ENCODE data around the gene KRT73.

The KRT73 gene

GRCh38 chr12:52615208-52615868 lies 3.0 kb downstream of the KRT73 start:
- H3K27me3 ChIP-seq: peaks cover 11% of the 10 kb centered on the region
- no peaks in the 10 kb centered on the region for H3K4me1 ChIP-seq
- H3K36me3 ChIP-seq: no peaks in the 10 kb centered on the region
- H3K9me3 ChIP-seq: no peaks in the 10 kb centered on the region
- DNase-seq: no peak
- TF ChIP-seq, protein P1, sequence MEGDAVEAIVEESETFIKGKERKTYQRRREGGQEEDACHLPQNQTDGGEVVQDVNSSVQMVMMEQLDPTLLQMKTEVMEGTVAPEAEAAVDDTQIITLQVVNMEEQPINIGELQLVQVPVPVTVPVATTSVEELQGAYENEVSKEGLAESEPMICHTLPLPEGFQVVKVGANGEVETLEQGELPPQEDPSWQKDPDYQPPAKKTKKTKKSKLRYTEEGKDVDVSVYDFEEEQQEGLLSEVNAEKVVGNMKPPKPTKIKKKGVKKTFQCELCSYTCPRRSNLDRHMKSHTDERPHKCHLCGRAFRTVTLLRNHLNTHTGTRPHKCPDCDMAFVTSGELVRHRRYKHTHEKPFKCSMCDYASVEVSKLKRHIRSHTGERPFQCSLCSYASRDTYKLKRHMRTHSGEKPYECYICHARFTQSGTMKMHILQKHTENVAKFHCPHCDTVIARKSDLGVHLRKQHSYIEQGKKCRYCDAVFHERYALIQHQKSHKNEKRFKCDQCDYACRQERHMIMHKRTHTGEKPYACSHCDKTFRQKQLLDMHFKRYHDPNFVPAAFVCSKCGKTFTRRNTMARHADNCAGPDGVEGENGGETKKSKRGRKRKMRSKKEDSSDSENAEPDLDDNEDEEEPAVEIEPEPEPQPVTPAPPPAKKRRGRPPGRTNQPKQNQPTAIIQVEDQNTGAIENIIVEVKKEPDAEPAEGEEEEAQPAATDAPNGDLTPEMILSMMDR (IDR thresholded peaks at IDR 0.05; ENCODE audit: low read depth, low read length): no peak
- no peak overlapping the region for H3K4me3 ChIP-seq (ENCODE audit: low read depth, low read length)

- Histone ChIP-seq H3K4me3 (ENCODE audit: low read depth, low read length) (no peak overlapping the region), H3K4me1 (no peaks in the 10 kb centered on the region), H3K27me3 (peaks cover 15% of the 10 kb centered on the region)
Observed at GRCh38 chr12:52614381-52615207, 3.8 kb downstream of the KRT73 start.

DNA sequence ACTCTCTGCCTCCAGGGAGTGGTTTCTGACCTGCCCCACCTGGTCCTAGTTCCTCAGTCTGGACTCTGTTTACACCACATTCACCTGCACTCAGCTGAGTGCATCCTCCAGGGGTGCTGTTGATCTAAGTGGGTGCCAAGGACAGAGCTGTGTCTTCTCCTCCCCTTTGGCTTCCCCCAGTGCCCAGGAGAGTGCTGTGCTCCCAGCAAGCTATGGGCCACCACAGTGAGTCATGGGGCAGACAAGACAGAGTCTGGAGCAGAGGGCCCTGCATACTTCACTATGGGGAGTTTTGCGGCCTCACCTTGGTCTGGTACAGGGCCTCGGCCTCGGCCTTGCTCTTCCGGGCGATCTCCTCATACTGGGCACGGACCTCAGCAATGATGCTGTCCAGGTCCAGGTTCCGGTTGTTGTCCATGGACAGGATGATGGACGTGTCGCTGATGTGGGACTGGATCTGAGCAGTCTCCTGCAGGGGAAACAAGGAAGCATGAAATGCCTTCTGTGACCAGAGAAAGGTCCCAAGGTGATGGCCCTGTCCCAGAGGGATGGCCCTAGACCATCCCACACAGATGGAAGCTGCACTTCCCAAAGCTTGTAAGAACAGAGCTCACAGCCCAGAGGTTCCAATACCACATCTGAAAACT lies 4.9 kb downstream of the KRT73 start:
- peaks cover 15% of the 10 kb centered on the region for H3K27me3 ChIP-seq
- no peak for DNase-seq
- no peaks in the 10 kb centered on the region for H3K4me1 ChIP-seq
- no peak overlapping the region for H3K4me3 ChIP-seq (ENCODE audit: low read depth, low read length)
- no peaks in the 10 kb centered on the region for H3K9me3 ChIP-seq
- TF ChIP-seq, protein P1 (IDR thresholded peaks at IDR 0.05; ENCODE audit: low read depth, low read length): no peak
- no peaks in the 10 kb centered on the region for H3K36me3 ChIP-seq

More at GRCh38 chr12:52614381-52615207, 3.8 kb downstream of the KRT73 start:
- TF ChIP-seq, protein P1 (IDR thresholded peaks at IDR 0.05; ENCODE audit: low read depth, low read length): no peak
- DNase-seq: no peak
- no peaks in the 10 kb centered on the region for H3K9me3 ChIP-seq
- H3K36me3 ChIP-seq: no peaks in the 10 kb centered on the region

- TF ChIP-seq, protein P1 (IDR thresholded peaks at IDR 0.05; ENCODE audit: low read depth, low read length): no peak
- Histone ChIP-seq H3K36me3 (no peaks in the 10 kb centered on the region), H3K9me3 (no peaks in the 10 kb centered on the region), H3K27me3 (peaks cover 19% of the 10 kb centered on the region), H3K4me3 (ENCODE audit: low read depth, low read length) (no peak overlapping the region), H3K4me1 (no peaks in the 10 kb centered on the region)
- no peak for DNase-seq
Observed at GRCh38 chr12:52612431-52613383, 5.7 kb downstream of the KRT73 start.

DNA sequence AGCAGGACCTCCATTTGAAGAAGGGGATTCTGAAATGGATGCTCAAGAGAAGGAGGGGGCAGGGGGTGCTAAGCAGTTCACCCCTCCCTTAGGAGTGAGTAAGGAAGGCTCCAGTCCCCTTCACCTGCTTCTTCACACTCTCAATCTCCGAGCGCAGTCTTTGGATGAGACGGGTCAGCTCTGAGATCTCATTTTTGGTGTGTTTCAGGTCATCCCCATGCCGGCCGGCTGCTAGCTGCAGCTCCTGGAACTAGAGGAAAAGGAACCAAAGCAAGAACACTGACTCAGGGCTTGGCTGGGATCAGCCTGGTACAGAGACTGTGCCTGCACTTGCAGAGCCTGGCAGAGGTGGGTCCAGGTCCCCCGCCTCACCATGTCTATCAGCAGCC lies 7.3 kb downstream of the KRT73 start:
- no peaks in the 10 kb centered on the region for H3K9me3 ChIP-seq
- TF ChIP-seq, protein P1 (IDR thresholded peaks at IDR 0.05; ENCODE audit: low read depth, low read length): no peak
- H3K36me3 ChIP-seq: no peaks in the 10 kb centered on the region
- no peaks in the 10 kb centered on the region for H3K4me1 ChIP-seq
- no peak for DNase-seq
- peaks cover 11% of the 10 kb centered on the region; the same call in 1 of the 2 replicates for H3K27me3 ChIP-seq
- H3K4me3 ChIP-seq (ENCODE audit: low read depth, low read length): no peak overlapping the region
